ENCODE data around the gene COQ3.

The COQ3 gene

DNA sequence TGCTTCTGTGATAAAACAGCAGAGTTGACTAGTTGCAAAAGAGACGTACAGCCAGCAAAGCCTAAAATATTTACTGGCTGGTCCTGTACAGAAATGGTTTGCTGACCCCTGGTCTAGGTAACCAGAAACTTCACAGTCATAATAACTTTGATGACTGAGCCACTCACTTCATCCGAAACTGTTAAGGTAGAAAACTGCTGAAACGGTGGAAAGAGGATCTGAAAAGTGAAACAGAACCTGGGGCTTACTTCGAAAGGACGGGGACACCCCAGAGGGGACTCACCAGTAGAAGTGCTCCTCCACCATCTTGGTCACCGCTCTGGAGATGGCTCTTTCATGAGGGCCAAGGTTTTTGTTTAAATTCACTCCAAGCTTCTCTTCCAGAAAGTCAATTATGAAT, 60.9 kb downstream of the COQ3 start:
- DNase-seq (ENCODE audit: low read depth, low spot score) = no peak

DNA sequence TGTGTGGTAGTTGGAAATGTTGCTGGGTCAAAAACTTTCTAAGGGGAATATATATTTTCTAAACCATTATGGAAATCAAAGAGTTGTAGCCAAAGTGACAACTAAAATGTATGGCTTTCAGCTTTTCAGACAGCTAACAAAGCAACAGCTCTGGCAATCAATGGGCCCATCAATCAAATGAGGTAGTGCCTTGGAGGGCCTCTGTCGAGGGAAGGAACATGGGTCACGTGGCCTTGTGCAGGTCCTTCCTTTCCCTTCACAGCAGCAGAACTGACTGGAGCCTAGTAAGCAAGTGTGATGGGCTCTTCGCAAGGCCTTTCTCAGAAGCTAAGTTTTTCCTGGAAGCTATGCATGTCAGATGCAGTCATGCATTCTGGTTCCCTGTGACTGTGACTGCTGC, 62.5 kb downstream of the COQ3 start:
- DNase-seq (ENCODE audit: low read depth, low spot score) = no peak

DNA sequence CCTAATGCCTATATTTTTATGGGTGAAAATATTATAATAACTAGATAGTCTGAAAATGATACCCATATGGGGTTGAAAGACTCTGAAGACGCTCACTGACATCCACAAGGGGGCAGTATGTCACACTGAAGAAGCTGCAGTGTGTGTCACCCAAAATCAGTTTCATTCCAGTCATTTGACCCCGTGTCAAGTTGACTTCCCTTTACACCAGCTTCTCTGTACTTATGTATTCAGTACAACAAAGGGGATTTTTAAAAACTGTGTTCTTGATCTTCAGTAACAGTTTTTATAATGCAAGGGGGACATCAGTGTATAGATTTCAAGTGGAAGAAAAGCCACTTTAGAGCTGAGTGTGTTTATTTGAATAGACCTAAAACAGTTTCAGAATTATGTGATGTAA, 63.8 kb downstream of the COQ3 start:
- no peak for DNase-seq (ENCODE audit: low read depth, low spot score)

DNA sequence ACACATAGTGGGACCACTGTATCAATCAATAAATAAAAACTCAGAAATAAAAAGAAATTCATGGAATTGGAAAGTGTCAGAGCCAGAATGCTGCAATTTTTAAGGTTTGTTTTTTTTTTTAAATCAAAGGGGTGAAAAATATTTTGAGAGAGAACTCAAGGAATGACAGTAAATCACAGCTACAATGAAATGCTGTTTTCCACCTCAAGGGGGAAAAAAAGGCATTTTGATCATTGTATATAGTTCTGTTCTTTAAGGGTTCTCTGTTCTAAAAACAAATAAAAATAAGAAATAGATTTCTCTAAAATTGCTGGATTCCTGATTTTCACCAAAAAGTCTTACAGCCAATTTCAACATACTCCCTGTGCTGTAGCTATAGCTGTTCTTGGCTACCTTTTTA, 69.0 kb downstream of the COQ3 start:
- DNase-seq (ENCODE audit: low read depth, low spot score) = no peak
